ENCODE data around the gene ZBTB17.

GRCh38 chr1:15993666-15994065 lies 17.8 kb upstream of the ZBTB17 start:
- no peak for TF ChIP-seq CTCF (IDR thresholded peaks at IDR 0.05)
- no peak for TF ChIP-seq POLR2A (IDR thresholded peaks at IDR 0.05)

Measured in Peyer's patch (tissue), 4 donors.